Panc1 (cell line): ENCODE results near the gene MUCL3.

Experiments
- POLR2AphosphoS5 ChIP-seq: IDR thresholded peaks from 2 replicates; pipeline ENCODE4 v1.6.1; 2012; ENCODE audit warnings: mild to moderate bottlenecking, low read depth, low read length, moderate library complexity
- TCF7L2 ChIP-seq: IDR thresholded peaks from 2 replicates; pipeline ENCODE4 v1.6.1; 2011; ENCODE audit warnings: mild to moderate bottlenecking, low read depth, low read length, inconsistent platforms
- TF ChIP-seq, protein P1 (sequence below): fragments of 450-650 bp; IDR thresholded peaks from 2 replicates; pipeline ENCODE4 v1.5.1; 2017; ENCODE audit warnings: mild to moderate bottlenecking

DNA sequence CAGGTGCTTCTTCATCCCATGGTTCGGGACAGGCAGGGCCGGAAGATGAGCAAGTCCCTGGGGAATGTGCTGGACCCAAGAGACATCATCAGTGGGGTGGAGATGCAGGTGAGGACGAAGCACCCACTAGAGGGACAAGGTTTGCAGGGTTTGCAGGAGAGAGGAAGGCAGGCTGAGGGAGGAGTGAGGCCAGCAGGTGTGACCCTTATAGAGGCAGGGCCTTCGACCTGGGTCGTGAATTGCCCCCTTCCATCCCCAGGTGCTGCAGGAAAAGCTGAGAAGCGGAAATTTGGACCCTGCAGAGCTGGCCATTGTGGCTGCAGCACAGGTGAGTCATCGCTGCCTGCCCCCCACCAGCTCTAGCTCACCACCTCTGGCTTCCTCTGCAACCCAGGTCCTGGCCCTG is 18.3 kb upstream of the MUCL3 start:
- TF ChIP-seq POLR2AphosphoS5, result no peak
- no peak for TF ChIP-seq TCF7L2
- TF ChIP-seq, protein P1, sequence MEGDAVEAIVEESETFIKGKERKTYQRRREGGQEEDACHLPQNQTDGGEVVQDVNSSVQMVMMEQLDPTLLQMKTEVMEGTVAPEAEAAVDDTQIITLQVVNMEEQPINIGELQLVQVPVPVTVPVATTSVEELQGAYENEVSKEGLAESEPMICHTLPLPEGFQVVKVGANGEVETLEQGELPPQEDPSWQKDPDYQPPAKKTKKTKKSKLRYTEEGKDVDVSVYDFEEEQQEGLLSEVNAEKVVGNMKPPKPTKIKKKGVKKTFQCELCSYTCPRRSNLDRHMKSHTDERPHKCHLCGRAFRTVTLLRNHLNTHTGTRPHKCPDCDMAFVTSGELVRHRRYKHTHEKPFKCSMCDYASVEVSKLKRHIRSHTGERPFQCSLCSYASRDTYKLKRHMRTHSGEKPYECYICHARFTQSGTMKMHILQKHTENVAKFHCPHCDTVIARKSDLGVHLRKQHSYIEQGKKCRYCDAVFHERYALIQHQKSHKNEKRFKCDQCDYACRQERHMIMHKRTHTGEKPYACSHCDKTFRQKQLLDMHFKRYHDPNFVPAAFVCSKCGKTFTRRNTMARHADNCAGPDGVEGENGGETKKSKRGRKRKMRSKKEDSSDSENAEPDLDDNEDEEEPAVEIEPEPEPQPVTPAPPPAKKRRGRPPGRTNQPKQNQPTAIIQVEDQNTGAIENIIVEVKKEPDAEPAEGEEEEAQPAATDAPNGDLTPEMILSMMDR, result no peak
